GM21528 (cell line): Measurements from ENCODE around the gene PAIP2.
"Not testable (repeated sequence)": the region's sequence is repeated elsewhere in the genome, so short reads cannot be mapped to it uniquely, and the experiment has no call there.

Source experiments
- ATAC-seq: cut with Tn5 transposase; IDR thresholded peaks from one replicate; pipeline ENCODE4 v1.9.1; 2021; ENCODE audit warnings: mild to moderate bottlenecking, moderate library complexity; ENCODE audit not compliant: unreplicated experiment, low FRiP score

The PAIP2 gene

GRCh38 chr5:139407517-139407916 is 65.9 kb downstream of the PAIP2 start:
- no peak for ATAC-seq

DNA sequence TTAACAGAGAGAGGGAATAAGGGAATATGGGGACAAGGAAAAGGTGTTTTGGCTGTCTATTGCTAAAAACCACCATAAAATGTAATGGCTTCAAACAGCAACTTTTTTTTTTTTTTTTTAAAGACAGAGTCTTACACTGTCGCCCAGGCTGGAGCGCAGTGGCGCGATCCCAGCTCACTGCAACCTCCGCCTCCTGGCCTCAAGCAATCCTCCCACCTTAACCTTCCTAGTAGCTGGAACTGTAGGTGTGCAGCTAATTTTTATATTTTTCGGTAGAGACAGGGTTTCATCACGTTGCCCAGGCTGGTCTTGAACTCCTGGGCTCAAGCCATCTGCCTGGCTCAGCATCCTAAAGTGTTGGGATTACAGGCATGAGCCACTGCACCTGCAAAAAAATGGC is 66.5 kb downstream of the PAIP2 start:
- ATAC-seq: no peak

DNA sequence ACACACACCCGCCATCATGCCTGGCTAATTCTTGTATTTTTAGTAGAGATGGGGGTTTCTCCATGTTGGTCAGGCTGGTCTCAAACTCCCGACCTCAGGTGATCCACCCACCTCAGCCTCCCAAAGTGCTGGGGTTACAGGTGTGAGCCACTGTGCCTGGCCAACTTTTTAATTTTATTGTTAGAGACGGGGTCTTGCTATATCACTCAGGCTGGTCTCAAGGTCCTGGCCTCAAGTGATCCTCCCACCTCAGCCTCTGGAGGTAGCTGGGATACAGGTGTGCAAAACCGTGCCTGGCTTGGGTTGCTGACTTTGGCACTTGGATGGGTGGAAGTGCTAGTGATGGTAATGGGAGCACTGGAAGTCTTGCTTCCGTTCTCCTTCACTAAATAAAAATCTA is 67.5 kb downstream of the PAIP2 start:
- not testable (repeated sequence) for ATAC-seq

DNA sequence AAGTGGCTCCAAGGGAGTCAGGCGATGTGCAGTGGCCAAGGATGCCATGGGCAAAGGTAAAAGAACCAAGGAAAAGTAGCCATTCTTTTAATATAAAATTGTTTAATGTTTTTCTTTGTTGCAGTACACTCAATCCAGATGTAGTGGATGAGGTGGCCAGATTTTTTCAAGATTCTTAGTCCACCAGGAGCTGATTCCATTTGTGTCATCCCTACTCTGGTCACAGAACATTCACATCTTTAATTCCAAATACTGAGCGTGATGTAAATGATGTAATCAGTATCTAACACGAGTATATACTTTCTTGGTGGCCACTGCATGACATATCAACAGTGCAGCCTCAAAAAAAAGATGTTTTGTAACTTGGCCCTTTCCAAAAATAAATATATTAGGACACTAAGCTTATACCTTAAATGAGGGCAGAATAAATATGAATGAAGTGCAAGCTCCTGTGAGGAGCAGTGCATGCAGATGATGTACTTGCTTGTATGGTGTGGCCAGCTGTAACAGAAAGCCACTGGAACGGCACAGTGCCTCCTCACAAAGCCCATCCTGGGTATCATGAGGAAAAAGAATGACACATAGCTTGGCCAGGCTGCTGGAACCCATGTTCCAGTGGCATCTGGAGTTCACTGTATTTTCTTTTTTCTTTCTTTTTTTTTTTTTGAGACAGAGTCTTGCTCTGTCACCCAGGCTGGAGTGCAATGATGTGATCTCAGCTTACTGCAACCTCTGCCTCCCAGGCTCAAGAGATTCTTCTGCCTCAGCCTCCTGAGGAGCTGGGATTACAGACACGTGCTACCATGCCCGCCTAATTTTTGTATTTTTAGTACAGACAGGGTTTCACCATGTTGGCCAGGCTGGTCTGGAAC is 68.7 kb downstream of the PAIP2 start:
- no peak for ATAC-seq

- no peak for ATAC-seq
These were observed 69.6 kb downstream of the PAIP2 start for GRCh38 chr5:139410993-139411828.

- no peak for ATAC-seq
These were observed 71.5 kb downstream of the PAIP2 start for GRCh38 chr5:139413153-139413552.

DNA sequence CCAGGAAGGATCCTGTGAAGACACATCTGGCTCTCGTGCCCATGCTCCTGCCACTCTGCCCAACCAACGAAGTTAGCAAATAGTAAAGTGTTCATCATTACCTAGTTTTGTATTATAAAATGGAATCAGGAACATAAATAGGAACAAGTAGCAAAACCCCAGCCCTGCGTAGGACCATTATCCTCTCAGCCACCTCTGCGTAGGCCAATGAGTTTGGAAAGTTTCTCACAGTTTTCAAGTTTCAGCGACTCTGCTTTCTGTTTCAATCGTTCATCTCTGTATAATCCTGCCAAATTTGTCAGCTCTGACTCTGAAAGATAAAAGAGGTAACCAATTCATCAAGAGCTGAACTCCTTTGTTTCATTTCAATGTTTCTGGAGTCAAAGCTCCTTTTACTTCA is 72.3 kb downstream of the PAIP2 start:
- ATAC-seq: no peak

DNA sequence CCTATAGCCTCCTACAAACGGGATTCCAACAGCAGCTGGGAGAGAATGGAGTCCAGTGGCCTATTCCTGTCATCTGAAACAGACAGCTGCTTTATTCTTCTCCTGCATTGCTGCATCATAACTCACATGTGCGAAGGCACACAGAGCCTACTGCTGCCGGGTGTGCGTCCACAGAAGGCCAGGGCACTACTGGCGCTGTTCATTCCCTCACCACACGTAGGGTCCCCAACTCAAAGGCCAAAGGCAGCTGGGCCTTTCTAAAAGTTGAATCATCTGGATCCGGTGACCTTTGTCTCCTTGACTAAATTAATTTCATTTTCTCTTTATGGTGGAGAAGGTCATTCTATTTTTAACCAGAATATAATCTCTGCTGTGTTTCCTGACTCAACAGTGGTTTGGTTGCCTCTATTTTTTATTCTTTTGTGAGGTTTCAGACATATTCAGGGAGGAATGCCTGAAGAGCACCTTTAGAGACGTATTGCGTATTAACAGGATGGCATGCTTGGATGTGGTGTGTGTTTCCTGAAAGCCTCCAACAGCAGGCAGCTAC is 73.0 kb downstream of the PAIP2 start:
- ATAC-seq: no peak

DNA sequence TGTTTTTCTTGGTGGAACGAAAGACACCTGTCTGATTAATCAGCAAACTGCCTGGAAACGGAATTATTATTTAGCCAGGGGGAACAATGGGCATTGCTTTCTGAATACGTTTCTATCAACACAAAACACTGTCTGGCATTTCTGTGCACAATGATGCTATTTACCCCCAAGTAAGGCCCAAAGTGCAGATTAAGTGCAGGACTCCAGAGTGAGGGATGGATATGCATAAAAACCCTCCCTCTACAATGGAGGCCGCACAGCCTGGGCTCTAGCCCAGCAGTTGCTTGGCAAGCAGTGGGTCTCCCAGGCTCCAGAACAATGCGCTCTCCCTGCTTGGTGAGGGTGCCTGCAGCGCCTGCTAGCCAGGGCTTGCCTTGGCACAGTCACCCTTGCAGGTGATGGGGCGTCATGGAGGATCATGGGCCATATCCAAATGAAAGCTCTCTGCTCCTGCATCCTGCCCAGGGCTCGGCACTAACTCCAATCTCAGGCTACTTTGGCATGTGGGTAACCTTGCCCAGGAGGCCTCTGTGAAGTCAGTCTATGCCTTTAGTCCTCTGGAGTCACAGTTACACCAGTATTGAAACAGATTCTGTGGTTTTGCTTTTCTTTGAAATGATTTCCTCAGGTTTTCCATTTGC is 73.7 kb downstream of the PAIP2 start:
- no peak for ATAC-seq

GRCh38 chr5:139415869-139416268 is 74.2 kb downstream of the PAIP2 start:
- ATAC-seq: no peak

- no peak for ATAC-seq
These were observed 75.0 kb downstream of the PAIP2 start for GRCh38 chr5:139416651-139417050.

DNA sequence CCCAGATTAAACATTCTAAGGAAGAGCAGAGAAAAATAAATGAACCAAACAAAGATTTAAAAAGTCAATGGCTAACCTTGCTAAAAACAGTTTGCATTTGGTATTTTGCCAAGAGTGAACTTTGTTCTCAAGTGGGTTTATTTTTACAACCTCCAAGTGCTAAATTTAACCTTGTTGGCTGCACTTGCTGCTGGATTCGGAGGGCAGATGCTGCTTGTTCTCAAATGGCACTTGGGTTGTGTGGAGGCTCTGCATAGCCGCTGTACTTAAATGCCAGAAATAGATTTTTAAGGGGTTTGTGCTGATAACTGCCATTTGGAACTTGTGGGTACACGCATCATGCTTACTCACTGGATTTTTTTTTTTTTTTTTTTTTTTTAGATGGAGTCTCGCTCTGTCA is 75.6 kb downstream of the PAIP2 start:
- no peak for ATAC-seq

GRCh38 chr5:139418793-139419192 is 77.1 kb downstream of the PAIP2 start:
- no peak for ATAC-seq
